ENCODE results near the gene NBL1. TPM values are rescaled to one million over a fixed set of nuclear protein-coding genes. Genes with fewer than 3 reads are reported as not detected.
A peak's percentile ranks its signal among the peaks of the same experiment; 100 is the strongest.

The NBL1 gene
- total and polyA plus RNA-seq, 2 experiments from 2014 or later = 22.3 to 46.9 TPM

GRCh38 chr1:19622204-19622603, 21.9 kb upstream of the NBL1 start:
- peaks cover 32% of the 10 kb centered on the region for H3K4me1 ChIP-seq (ENCODE audit: insufficient read depth)
- DNase-seq (ENCODE audit: low spot score) = no peak
- 100% methylated on average over 1 of the region's 1 CpG for WGBS (ENCODE audit: low lambda C conversion rate, missing lambda C conversion rate)
- no peak overlapping the region for H3K4me2 ChIP-seq
- no peaks in the 10 kb centered on the region for H3K36me3 ChIP-seq (replicated peaks; ENCODE audit: insufficient read depth, low read depth)
- no peaks in the 10 kb centered on the region for H3K27me3 ChIP-seq
- H3K79me2 ChIP-seq = peaks cover 51% of the 10 kb centered on the region
- H4K20me1 ChIP-seq (ENCODE audit: insufficient read depth, poor library complexity, severe bottlenecking) = peaks cover 4% of the 10 kb centered on the region
- TF ChIP-seq CTCF (IDR thresholded peaks at IDR 0.05; ENCODE audit: poor library complexity) (no peak), EZH2 (IDR thresholded peaks at IDR 0.05; ENCODE audit: borderline replicate concordance) (no peak), EZH2phosphoT487 (IDR thresholded peaks at IDR 0.05; ENCODE audit: low read depth, severe bottlenecking, unreplicated experiment) (no peak)
- H3K4me3 ChIP-seq = no peak overlapping the region
- peak overlapping the region; percentile 84 for H3K27ac ChIP-seq
- no peaks in the 10 kb centered on the region for H3K9me3 ChIP-seq (ENCODE audit: low read depth)
- no peak overlapping the region for H2AFZ ChIP-seq
- H3K9me2 ChIP-seq (replicated peaks; ENCODE audit: insufficient read depth) = no peaks in the 10 kb centered on the region

- WGBS (ENCODE audit: low lambda C conversion rate, missing lambda C conversion rate) = 69% methylated on average over 3 of the region's 3 CpGs
Measured at GRCh38 chr1:19623523-19623922, 20.6 kb upstream of the NBL1 start.

GRCh38 chr1:19625291-19625937, 18.7 kb upstream of the NBL1 start:
- peaks cover under 1% of the 10 kb centered on the region for H4K20me1 ChIP-seq (ENCODE audit: insufficient read depth, poor library complexity, severe bottlenecking)
- DNase-seq (ENCODE audit: low spot score) = no peak
- H2AFZ ChIP-seq = no peak overlapping the region
- H3K27me3 ChIP-seq = no peaks in the 10 kb centered on the region
- H3K9me2 ChIP-seq (replicated peaks; ENCODE audit: insufficient read depth) = no peaks in the 10 kb centered on the region
- WGBS (ENCODE audit: low lambda C conversion rate, missing lambda C conversion rate) = 98% methylated on average over 8 of the region's 8 CpGs
- H3K79me2 ChIP-seq = peaks cover 35% of the 10 kb centered on the region
- H3K4me1 ChIP-seq (ENCODE audit: insufficient read depth) = peaks cover 12% of the 10 kb centered on the region
- TF ChIP-seq EZH2 (IDR thresholded peaks at IDR 0.05; ENCODE audit: borderline replicate concordance) = no peak
- TF ChIP-seq EZH2phosphoT487 (IDR thresholded peaks at IDR 0.05; ENCODE audit: low read depth, severe bottlenecking, unreplicated experiment) = no peak
- TF ChIP-seq CTCF (IDR thresholded peaks at IDR 0.05; ENCODE audit: poor library complexity) = no peak
- H3K36me3 ChIP-seq (replicated peaks; ENCODE audit: insufficient read depth, low read depth) = no peaks in the 10 kb centered on the region
- H3K9me3 ChIP-seq (ENCODE audit: low read depth) = no peaks in the 10 kb centered on the region
- no peak overlapping the region for H3K4me2 ChIP-seq
- no peak overlapping the region for H3K27ac ChIP-seq
- H3K4me3 ChIP-seq = no peak overlapping the region

More at GRCh38 chr1:19623523-19623922, 20.6 kb upstream of the NBL1 start:
- H3K27ac ChIP-seq = peak overlapping the region; percentile 84
- H3K27me3 ChIP-seq = no peaks in the 10 kb centered on the region
- H3K4me2 ChIP-seq = peak overlapping the region; percentile 30
- no peaks in the 10 kb centered on the region for H3K9me2 ChIP-seq (replicated peaks; ENCODE audit: insufficient read depth)
- H4K20me1 ChIP-seq (ENCODE audit: insufficient read depth, poor library complexity, severe bottlenecking) = peaks cover 4% of the 10 kb centered on the region
- H3K4me3 ChIP-seq = no peak overlapping the region
- H3K9me3 ChIP-seq (ENCODE audit: low read depth) = no peaks in the 10 kb centered on the region
- TF ChIP-seq CTCF (IDR thresholded peaks at IDR 0.05; ENCODE audit: poor library complexity) (no peak), EZH2phosphoT487 (IDR thresholded peaks at IDR 0.05; ENCODE audit: low read depth, severe bottlenecking, unreplicated experiment) (no peak), EZH2 (IDR thresholded peaks at IDR 0.05; ENCODE audit: borderline replicate concordance) (no peak)
- peaks cover 28% of the 10 kb centered on the region for H3K4me1 ChIP-seq (ENCODE audit: insufficient read depth)
- DNase-seq (ENCODE audit: low spot score) = peak; percentile 77
- no peaks in the 10 kb centered on the region for H3K36me3 ChIP-seq (replicated peaks; ENCODE audit: insufficient read depth, low read depth)
- no peak overlapping the region for H2AFZ ChIP-seq
- peaks cover 38% of the 10 kb centered on the region for H3K79me2 ChIP-seq
